Upper lobe of left lung (tissue), 6 donors: ENCODE data around the gene HTR2C. TPM values are rescaled to one million over a fixed set of nuclear protein-coding genes. Genes with fewer than 3 reads are reported as not detected.

Experiments used
- ATAC-seq, 2 donors: fragments of 200-7000 bp; cut with Tn5 transposase; one replicate each; pipeline ENCODE4 v1.9.1; 2022; ENCODE audit warnings: mild to moderate bottlenecking in 2 of 2, moderate library complexity in 2 of 2; ENCODE audit not compliant: low FRiP score in 2 of 2
- DNase-seq, 2 donors: peaks; one replicate each; pipeline ENCODE4 v3.0.0-alpha.2; 2019 to 2020
- H3K27ac ChIP-seq, 4 donors: fragments of 200-600 bp; sonication (generic); one replicate each; pipeline ENCODE4 v1.5.1; 2016 to 2019
- H3K27me3 ChIP-seq, 4 donors: fragments of 200-600 bp; sonication (generic); one replicate each; pipeline ENCODE4 v1.5.1; 2017 to 2019
- H3K36me3 ChIP-seq, 4 donors: fragments of 200-600 bp; sonication (generic); one replicate each; pipeline ENCODE4 v1.5.1; 2016 to 2019
- H3K4me1 ChIP-seq, 4 donors: fragments of 200-600 bp; sonication (generic); one replicate each; pipeline ENCODE4 v1.5.1; 2018 to 2019
- H3K4me3 ChIP-seq, 4 donors: fragments of 200-600 bp; sonication (generic); one replicate each; pipeline ENCODE4 v1.5.1; 2017 to 2019; ENCODE audit warnings: mild to moderate bottlenecking in 2 of 4, moderate library complexity in 1 of 4
- H3K9me3 ChIP-seq, 4 donors: fragments of 200-600 bp; sonication (generic); one replicate each; pipeline ENCODE4 v1.5.1; 2018 to 2019
- CTCF ChIP-seq, 6 experiments: fragments of 450-650 bp in 4 of 6; fragments of 200-600 bp in 2 of 6; sonication (generic) in 2 of 6; IDR thresholded peaks; one replicate each; pipeline ENCODE4 v1.5.1; 2016 to 2019; ENCODE audit warnings: antibody characterized with exemption in 6 of 6
- EP300 ChIP-seq, 4 donors: sonication (generic); formaldehyde crosslinking; IDR thresholded peaks; one replicate each; pipeline ENCODE4 v1.5.1; 2017; ENCODE audit warnings: antibody characterized with exemption in 4 of 4, control low read depth in 2 of 4
- POLR2A ChIP-seq, 4 donors: fragments of 450-650 bp; IDR thresholded peaks; one replicate each; pipeline ENCODE4 v1.5.1; 2016 to 2017; ENCODE audit warnings: antibody characterized with exemption in 4 of 4, mild to moderate bottlenecking in 2 of 4
- POLR2AphosphoS5 ChIP-seq, 2 donors: sonication (generic); formaldehyde crosslinking; IDR thresholded peaks; one replicate each; pipeline ENCODE4 v1.5.1; 2017; ENCODE audit warnings: antibody characterized with exemption in 2 of 2
- WGBS, 2 donors: methylation state at CpG; one replicate each; pipeline ENCODE4 v1.1.5; 2017 to 2018; 5-methylcytosine and 5-hydroxymethylcytosine counted together
- total RNA-seq, 6 donors: library from RNA; depleted of rRNA in 4 of 6; stranded (reverse); fragments of >200 nt in 4 of 6; gene quantifications; one replicate each; pipeline versions ENCODE4 v1.1.0 to v1.2.1, GENCODE V29; 2016 to 2021
- donor health status: DM: no; HTN: no; CAD: no; lungs with moderate emphysema.
- donor health status: DM: no; HTN: yes; CAD: no; lungs with severe emphysema.

Gene HTR2C
- total RNA-seq, 6 donors from 2014 or later, result not detected

GRCh38 chrX:114798907-114799306 is 215.0 kb downstream of the HTR2C start:
- no peak overlapping the region for H3K4me3 ChIP-seq
- WGBS, 2 donors, result 59 to 94% methylated on average over 2 of the region's 2 CpGs
- TF ChIP-seq CTCF (IDR thresholded peaks at IDR 0.05) (no peak), POLR2A (IDR thresholded peaks at IDR 0.05) (no peak), EP300 (IDR thresholded peaks at IDR 0.05) (no peak), POLR2AphosphoS5 (IDR thresholded peaks at IDR 0.05) (no peak)
- H3K36me3 ChIP-seq, result no peaks in the 10 kb centered on the region
- ATAC-seq, result no peak
- no peaks in the 10 kb centered on the region for H3K27me3 ChIP-seq
- H3K27ac ChIP-seq, result no peak overlapping the region
- H3K4me1 ChIP-seq, result no peaks in the 10 kb centered on the region
- peaks cover 0 to 3% (median 0%) of the 10 kb centered on the region in 4 donors for H3K9me3 ChIP-seq
- no peak for DNase-seq

GRCh38 chrX:114800719-114801118 is 216.8 kb downstream of the HTR2C start:
- no peak overlapping the region for H3K27ac ChIP-seq
- no peaks in the 10 kb centered on the region for H3K27me3 ChIP-seq
- WGBS, 2 donors, result 80 to 91% methylated on average over 4 of the region's 4 CpGs
- DNase-seq (no peak), ATAC-seq (no peak)
- peaks cover 0 to 1% (median 0%) of the 10 kb centered on the region in 4 donors for H3K9me3 ChIP-seq
- no peaks in the 10 kb centered on the region for H3K4me1 ChIP-seq
- H3K36me3 ChIP-seq, result no peaks in the 10 kb centered on the region
- H3K4me3 ChIP-seq, result no peak overlapping the region
- no peak for TF ChIP-seq POLR2AphosphoS5 (IDR thresholded peaks at IDR 0.05)
- TF ChIP-seq EP300 (IDR thresholded peaks at IDR 0.05), result no peak
- TF ChIP-seq POLR2A (IDR thresholded peaks at IDR 0.05), result no peak

GRCh38 chrX:114819509-114819908 is 235.6 kb downstream of the HTR2C start:
- ATAC-seq (no peak), DNase-seq (no peak)
- H3K36me3 ChIP-seq, result no peaks in the 10 kb centered on the region
- no peaks in the 10 kb centered on the region for H3K27me3 ChIP-seq
- TF ChIP-seq POLR2A (IDR thresholded peaks at IDR 0.05), result no peak
- no peak for TF ChIP-seq EP300 (IDR thresholded peaks at IDR 0.05)
- TF ChIP-seq POLR2AphosphoS5 (IDR thresholded peaks at IDR 0.05), result no peak
- no peak for TF ChIP-seq CTCF (IDR thresholded peaks at IDR 0.05)
- no peak overlapping the region for H3K27ac ChIP-seq
- no peaks in the 10 kb centered on the region for H3K4me1 ChIP-seq
- WGBS, 2 donors, result 45 to 67% methylated on average over 2 of the region's 2 CpGs
- H3K9me3 ChIP-seq, result no peaks in the 10 kb centered on the region
- H3K4me3 ChIP-seq, result no peak overlapping the region

- H3K4me3 ChIP-seq, result no peak overlapping the region
- no peak for DNase-seq
- H3K27me3 ChIP-seq, result no peaks in the 10 kb centered on the region
- no peaks in the 10 kb centered on the region for H3K4me1 ChIP-seq
- WGBS, 2 donors, result 75 to 79% methylated on average over 1 of the region's 1 CpG
- no peak for ATAC-seq
- H3K36me3 ChIP-seq, result no peaks in the 10 kb centered on the region
- TF ChIP-seq EP300 (IDR thresholded peaks at IDR 0.05), result no peak
- TF ChIP-seq POLR2A (IDR thresholded peaks at IDR 0.05), result no peak
- peaks cover 0 to 5% (median 0%) of the 10 kb centered on the region in 4 donors for H3K9me3 ChIP-seq
- no peak overlapping the region for H3K27ac ChIP-seq
Observed at GRCh38 chrX:114841051-114841450, 257.2 kb downstream of the HTR2C start.

GRCh38 chrX:114842181-114842580 is 258.3 kb downstream of the HTR2C start:
- Histone ChIP-seq H3K27ac (no peak overlapping the region), H3K4me1 (no peaks in the 10 kb centered on the region), H3K9me3 (peaks cover 0 to 5% (median 0%) of the 10 kb centered on the region in 4 donors), H3K27me3 (no peaks in the 10 kb centered on the region), H3K4me3 (no peak overlapping the region), H3K36me3 (no peaks in the 10 kb centered on the region)
- ATAC-seq (no peak), DNase-seq (no peak)
- 53 to 73% methylated on average over 1 of the region's 1 CpG for WGBS, 2 donors
- TF ChIP-seq EP300 (IDR thresholded peaks at IDR 0.05) (no peak), POLR2A (IDR thresholded peaks at IDR 0.05) (no peak), POLR2AphosphoS5 (IDR thresholded peaks at IDR 0.05) (no peak)

GRCh38 chrX:114889481-114889880 is 305.6 kb downstream of the HTR2C start:
- Histone ChIP-seq H3K4me3 (no peak overlapping the region), H3K36me3 (no peaks in the 10 kb centered on the region), H3K9me3 (peaks cover 0 to 6% (median 0%) of the 10 kb centered on the region in 4 donors), H3K27ac (no peak overlapping the region), H3K4me1 (no peaks in the 10 kb centered on the region), H3K27me3 (no peaks in the 10 kb centered on the region)
- ATAC-seq (no peak), DNase-seq (no peak)
- WGBS, 2 donors, result 45 to 68% methylated on average over 1 of the region's 1 CpG
- no peak for TF ChIP-seq POLR2A (IDR thresholded peaks at IDR 0.05)
- TF ChIP-seq EP300 (IDR thresholded peaks at IDR 0.05), result no peak
- no peak for TF ChIP-seq POLR2AphosphoS5 (IDR thresholded peaks at IDR 0.05)
- TF ChIP-seq CTCF (IDR thresholded peaks at IDR 0.05), result no peak
